Activated naive CD4-positive, alpha-beta T cell treated with anti-CD3 and anti-CD28 coated beads, Interleukin-2, amount 50 U/mL, for 24 hours (primary cell): ENCODE results near the gene KRTAP10-2.
"Not testable (repeated sequence)": the region's sequence is repeated elsewhere in the genome, so short reads cannot be mapped to it uniquely, and the experiment has no call there.

Source experiments
- H3K27ac Mint-ChIP-seq: one replicate; pipeline ENCODE4 v1.8.0; 2021; ENCODE audit warnings: mild to moderate bottlenecking, mixed read lengths
- H3K27me3 Mint-ChIP-seq: one replicate; pipeline ENCODE4 v1.8.0; 2021; ENCODE audit warnings: mixed read lengths
- H3K36me3 Mint-ChIP-seq: one replicate; pipeline ENCODE4 v1.8.0; 2021; ENCODE audit warnings: mixed read lengths
- H3K4me1 Mint-ChIP-seq: one replicate; pipeline ENCODE4 v1.8.0; 2021; ENCODE audit warnings: mixed read lengths
- H3K4me3 Mint-ChIP-seq: one replicate; pipeline ENCODE4 v1.8.0; 2021; ENCODE audit warnings: mild to moderate bottlenecking, mixed read lengths
- H3K9me3 Mint-ChIP-seq: one replicate; pipeline ENCODE4 v1.8.0; 2021; ENCODE audit warnings: mixed read lengths

KRTAP10-2 gene

GRCh38 chr21:44557491-44558328 lies 6.4 kb upstream of the KRTAP10-2 start:
- Mint-ChIP-seq H3K4me1 (no peaks in the 10 kb centered on the region), H3K9me3 (peaks cover 29% of the 10 kb centered on the region), H3K27me3 (no peaks in the 10 kb centered on the region), H3K27ac (no peak overlapping the region), H3K4me3 (no peak overlapping the region), H3K36me3 (peaks cover 16% of the 10 kb centered on the region)

- Mint-ChIP-seq H3K36me3 (peaks cover 11% of the 10 kb centered on the region), H3K27me3 (no peaks in the 10 kb centered on the region), H3K4me1 (no peaks in the 10 kb centered on the region), H3K27ac (no peak overlapping the region), H3K9me3 (peaks cover 21% of the 10 kb centered on the region), H3K4me3 (no peak overlapping the region)
These were observed 5.6 kb upstream of the KRTAP10-2 start for GRCh38 chr21:44556879-44557278.

- peaks cover 4% of the 10 kb centered on the region for H3K4me1 Mint-ChIP-seq
- H3K27me3 Mint-ChIP-seq: no peaks in the 10 kb centered on the region
- H3K36me3 Mint-ChIP-seq: peaks cover 9% of the 10 kb centered on the region
- no peak overlapping the region for H3K27ac Mint-ChIP-seq
- H3K9me3 Mint-ChIP-seq: peaks cover 13% of the 10 kb centered on the region
- H3K4me3 Mint-ChIP-seq: no peak overlapping the region
These were observed 4.0 kb upstream of the KRTAP10-2 start for GRCh38 chr21:44555200-44555875.

- Mint-ChIP-seq H3K27me3 (no peaks in the 10 kb centered on the region), H3K9me3 (peaks cover 10% of the 10 kb centered on the region), H3K36me3 (peaks cover 7% of the 10 kb centered on the region)
These were observed 1.4 kb upstream of the KRTAP10-2 start for GRCh38 chr21:44552681-44553080.

GRCh38 chr21:44552136-44552535 lies 831 bp upstream of the KRTAP10-2 start:
- Mint-ChIP-seq H3K27ac (no peak overlapping the region), H3K36me3 (peaks cover 13% of the 10 kb centered on the region), H3K4me1 (peaks cover 30% of the 10 kb centered on the region), H3K27me3 (no peaks in the 10 kb centered on the region), H3K4me3 (no peak overlapping the region), H3K9me3 (peaks cover 16% of the 10 kb centered on the region)

More at GRCh38 chr21:44552681-44553080, 1.4 kb upstream of the KRTAP10-2 start:
- Mint-ChIP-seq H3K4me3 (no peak overlapping the region), H3K27ac (no peak overlapping the region), H3K4me1 (peaks cover 25% of the 10 kb centered on the region)

GRCh38 chr21:44550807-44551206 lies 498 bp downstream of the KRTAP10-2 start:
- Mint-ChIP-seq H3K4me3 (no peak overlapping the region), H3K27me3 (no peaks in the 10 kb centered on the region), H3K4me1 (peaks cover 36% of the 10 kb centered on the region), H3K36me3 (peaks cover 19% of the 10 kb centered on the region), H3K9me3 (peaks cover 23% of the 10 kb centered on the region), H3K27ac (no peak overlapping the region)

- H3K27ac Mint-ChIP-seq, H3K4me3 Mint-ChIP-seq, H3K27me3 Mint-ChIP-seq: not testable (repeated sequence)
- Mint-ChIP-seq H3K36me3 (peaks cover 21% of the 10 kb centered on the region), H3K4me1 (peaks cover 36% of the 10 kb centered on the region), H3K9me3 (peaks cover 28% of the 10 kb centered on the region)
These were observed 1.0 kb downstream of the KRTAP10-2 start for GRCh38 chr21:44550285-44550684.

- Mint-ChIP-seq H3K27ac (peak overlapping the region; percentile 53), H3K4me1 (peaks cover 36% of the 10 kb centered on the region), H3K4me3 (no peak overlapping the region), H3K36me3 (peaks cover 21% of the 10 kb centered on the region), H3K27me3 (no peaks in the 10 kb centered on the region), H3K9me3 (peaks cover 28% of the 10 kb centered on the region)
These were observed 1.6 kb downstream of the KRTAP10-2 start for GRCh38 chr21:44549525-44550211.

GRCh38 chr21:44548922-44549321 lies 2.4 kb downstream of the KRTAP10-2 start:
- peaks cover 28% of the 10 kb centered on the region for H3K9me3 Mint-ChIP-seq
- no peak overlapping the region for H3K4me3 Mint-ChIP-seq
- no peak overlapping the region for H3K27ac Mint-ChIP-seq
- H3K27me3 Mint-ChIP-seq: no peaks in the 10 kb centered on the region
- peaks cover 21% of the 10 kb centered on the region for H3K36me3 Mint-ChIP-seq
- H3K4me1 Mint-ChIP-seq: peaks cover 36% of the 10 kb centered on the region

GRCh38 chr21:44548381-44548780 lies 2.9 kb downstream of the KRTAP10-2 start:
- peaks cover 19% of the 10 kb centered on the region for H3K36me3 Mint-ChIP-seq
- peaks cover 36% of the 10 kb centered on the region for H3K4me1 Mint-ChIP-seq
- H3K27me3 Mint-ChIP-seq: no peaks in the 10 kb centered on the region
- peaks cover 26% of the 10 kb centered on the region for H3K9me3 Mint-ChIP-seq
- peak overlapping the region; percentile 71 for H3K27ac Mint-ChIP-seq
- H3K4me3 Mint-ChIP-seq: peak overlapping the region; percentile 84

GRCh38 chr21:44547656-44548331 lies 3.5 kb downstream of the KRTAP10-2 start:
- Mint-ChIP-seq H3K9me3 (peaks cover 20% of the 10 kb centered on the region), H3K27me3 (no peaks in the 10 kb centered on the region), H3K4me3 (peak overlapping the region; percentile 84), H3K36me3 (peaks cover 17% of the 10 kb centered on the region), H3K27ac (peak overlapping the region; percentile 98), H3K4me1 (peaks cover 36% of the 10 kb centered on the region)

GRCh38 chr21:44544566-44544965 lies 6.7 kb downstream of the KRTAP10-2 start:
- Mint-ChIP-seq H3K4me3 (no peak overlapping the region), H3K27ac (no peak overlapping the region), H3K36me3 (peaks cover 14% of the 10 kb centered on the region), H3K9me3 (peaks cover 20% of the 10 kb centered on the region), H3K27me3 (no peaks in the 10 kb centered on the region), H3K4me1 (peaks cover 30% of the 10 kb centered on the region)

GRCh38 chr21:44542716-44543115 lies 8.6 kb downstream of the KRTAP10-2 start:
- no peak overlapping the region for H3K27ac Mint-ChIP-seq
- H3K27me3 Mint-ChIP-seq: no peaks in the 10 kb centered on the region
- H3K4me1 Mint-ChIP-seq: peaks cover 12% of the 10 kb centered on the region
- H3K9me3 Mint-ChIP-seq: peaks cover 18% of the 10 kb centered on the region
- H3K36me3 Mint-ChIP-seq: peaks cover 14% of the 10 kb centered on the region
- no peak overlapping the region for H3K4me3 Mint-ChIP-seq

GRCh38 chr21:44540741-44541288 lies 10.5 kb downstream of the KRTAP10-2 start:
- no peaks in the 10 kb centered on the region for H3K27me3 Mint-ChIP-seq
- no peak overlapping the region for H3K4me3 Mint-ChIP-seq
- H3K36me3 Mint-ChIP-seq: peaks cover 2% of the 10 kb centered on the region
- H3K4me1 Mint-ChIP-seq: no peaks in the 10 kb centered on the region
- no peak overlapping the region for H3K27ac Mint-ChIP-seq
- peaks cover 5% of the 10 kb centered on the region for H3K9me3 Mint-ChIP-seq
